Common myeloid progenitor, CD34-positive (primary cell): ENCODE measurements around the gene MRPL46.
"Not testable (repeated sequence)": the region's sequence is repeated elsewhere in the genome, so short reads cannot be mapped to it uniquely, and the experiment has no call there.

Experiments used
- CTCF ChIA-PET: fragments of 350-600 bp; sonication (Branson Sonifier 250); formaldehyde crosslinking; loops from one replicate; lab custom pipeline; 2021; ENCODE audit warnings: antibody characterized with exemption; lab: Charles Lee
- POLR2A ChIA-PET: fragments of 350-600 bp; sonication (Branson Sonifier 250); formaldehyde crosslinking; loops from one replicate; lab custom pipeline; 2021; ENCODE audit warnings: antibody characterized with exemption; lab: Charles Lee
- DNase-seq, 3 donors: peaks; one replicate each; pipeline versions ENCODE4 v3.0.0 to v3.0.0-alpha.2; 2013
- H3K27ac ChIP-seq, 2 experiments: 1 replicate in 1 of 2; 2 replicates in 1 of 2; pipeline ENCODE4 v1.7.0; 2013; ENCODE audit warnings: inconsistent platforms in 2 of 2, low read length in 2 of 2, mild to moderate bottlenecking in 2 of 2, low read depth in 1 of 2, moderate library complexity in 1 of 2; ENCODE audit not compliant: severe bottlenecking in 2 of 2, insufficient read depth in 1 of 2, poor library complexity in 1 of 2
- H3K27me3 ChIP-seq, 5 experiments: replicated peaks in 2 of 5; 1 replicate in 3 of 5; 2 replicates in 2 of 5; pipeline versions ENCODE4 v1.6.1 to v1.7.0; 2013; ENCODE audit warnings: low read length in 4 of 5, mild to moderate bottlenecking in 2 of 5, moderate library complexity in 2 of 5, inconsistent platforms in 1 of 5; ENCODE audit not compliant: insufficient read depth in 5 of 5, control insufficient read depth in 4 of 5
- H3K36me3 ChIP-seq, 4 experiments: 1 replicate in 2 of 4; 2 replicates in 2 of 4; pipeline versions ENCODE4 v1.6.1 to v1.7.0; 2013; ENCODE audit warnings: low read length in 3 of 4, control low read depth in 1 of 4, mild to moderate bottlenecking in 1 of 4; ENCODE audit not compliant: control insufficient read depth in 4 of 4, insufficient read depth in 4 of 4
- H3K4me1 ChIP-seq, 4 experiments: 1 replicate in 3 of 4; 2 replicates in 1 of 4; pipeline versions ENCODE4 v1.6.1 to v1.7.1; 2013; ENCODE audit warnings: low read length in 3 of 4, mild to moderate bottlenecking in 3 of 4, control low read depth in 1 of 4, inconsistent platforms in 1 of 4, moderate library complexity in 1 of 4; ENCODE audit not compliant: control insufficient read depth in 4 of 4, insufficient read depth in 4 of 4; ENCODE audit errors: control extremely low read depth in 1 of 4
- H3K4me3 ChIP-seq, 7 experiments: 1 replicate in 4 of 7; 2 replicates in 3 of 7; pipeline versions ENCODE4 v1.5.1 to v1.7.0; 2013; ENCODE audit warnings: mild to moderate bottlenecking in 7 of 7, low read length in 6 of 7, moderate library complexity in 6 of 7, inconsistent platforms in 2 of 7, low read depth in 2 of 7, control low read depth in 1 of 7; ENCODE audit not compliant: insufficient read depth in 4 of 7, control insufficient read depth in 1 of 7; ENCODE audit errors: extremely low read depth in 1 of 7
- H3K9me3 ChIP-seq, 5 experiments: 1 replicate in 4 of 5; 2 replicates in 1 of 5; pipeline versions ENCODE4 v1.6.1 to v1.7.1; 2013; ENCODE audit warnings: low read length in 4 of 5, mild to moderate bottlenecking in 2 of 5, inconsistent platforms in 1 of 5, low read depth in 1 of 5, moderate library complexity in 1 of 5; ENCODE audit not compliant: control insufficient read depth in 4 of 5, insufficient read depth in 2 of 5; ENCODE audit errors: control extremely low read depth in 1 of 5
- WGBS: methylation state at CpG from one replicate; pipeline ENCODE4 v1.1.5; 2013; ENCODE audit not compliant: insufficient coverage; 5-methylcytosine and 5-hydroxymethylcytosine counted together

Gene MRPL46

GRCh38 chr15:88480981-88481380 is 13.8 kb upstream of the MRPL46 start:
- Histone ChIP-seq H3K9me3 (no peaks in the 10 kb centered on the region), H3K36me3 (peaks cover 9 to 27% (median 19%) of the 10 kb centered on the region in 4 experiments), H3K4me1 (no peaks in the 10 kb centered on the region), H3K27ac (no peak overlapping the region), H3K4me3 (no peak overlapping the region), H3K27me3 (no peaks in the 10 kb centered on the region)
- ChIA-PET POLR2A (no interaction called here), CTCF (interaction anchor here (1.0 kb wide), 1 partner anchor 183 kb away, joined by 3 read pairs; no protein-coding TSS in a partner anchor)
- WGBS, result 95% methylated on average over 8 of the region's 8 CpGs
- no peak for DNase-seq

- POLR2A ChIA-PET, result no interaction called here
- no peaks in the 10 kb centered on the region for H3K4me1 ChIP-seq
- CTCF ChIA-PET, result interaction anchor here (3.5 kb wide), 1 partner anchor 136 kb away, joined by 12 read pairs; no protein-coding TSS in a partner anchor
- no peak overlapping the region for H3K4me3 ChIP-seq
- DNase-seq, result no peak
- H3K36me3 ChIP-seq, result peaks cover 11 to 38% (median 26%) of the 10 kb centered on the region in 4 experiments
- no peaks in the 10 kb centered on the region for H3K27me3 ChIP-seq
- H3K9me3 ChIP-seq, result no peaks in the 10 kb centered on the region
- WGBS, result 97% methylated on average over 3 of the region's 3 CpGs
- H3K27ac ChIP-seq, result no peak overlapping the region
Measured at GRCh38 chr15:88479169-88479568, 12.0 kb upstream of the MRPL46 start.

- ChIA-PET CTCF (interaction anchor here (0.6 to 3.5 kb wide), 6 partner anchors 10 to 518 kb away, joined by 3 to 12 read pairs (median 4); partner anchors contain the start of gene MRPS11), POLR2A (no interaction called here)
- Histone ChIP-seq H3K27me3 (no peaks in the 10 kb centered on the region), H3K4me1 (no peaks in the 10 kb centered on the region), H3K27ac (peak overlapping the region in 1 of 2 experiments; percentile 18), H3K36me3 (peaks cover 11 to 45% (median 32%) of the 10 kb centered on the region in 4 experiments), H3K4me3 (no peak overlapping the region), H3K9me3 (no peaks in the 10 kb centered on the region)
- DNase-seq, result no peak
- WGBS, result 100% methylated on average over 4 of the region's 5 CpGs
Measured at GRCh38 chr15:88477904-88478303, 10.7 kb upstream of the MRPL46 start.

GRCh38 chr15:88477126-88477525 is 9.9 kb upstream of the MRPL46 start:
- POLR2A ChIA-PET, result no interaction called here
- H3K36me3 ChIP-seq, result peaks cover 11 to 52% (median 37%) of the 10 kb centered on the region in 4 experiments
- WGBS, result 97% methylated on average over 6 of the region's 7 CpGs

GRCh38 chr15:88476635-88477060 is 9.5 kb upstream of the MRPL46 start:
- ChIA-PET POLR2A (no interaction called here), CTCF (interaction anchor here (0.6 to 3.5 kb wide), 5 partner anchors 9 to 188 kb away, joined by 4 to 12 read pairs (median 4); partner anchors contain the start of genes MRPL46 and MRPS11)
- 82% methylated on average over 8 of the region's 8 CpGs for WGBS
- Histone ChIP-seq H3K4me1 (no peaks in the 10 kb centered on the region), H3K27me3 (no peaks in the 10 kb centered on the region), H3K36me3 (peaks cover 11 to 56% (median 38%) of the 10 kb centered on the region in 4 experiments), H3K27ac (no peak overlapping the region), H3K4me3 (no peak overlapping the region), H3K9me3 (no peaks in the 10 kb centered on the region)
- peak; percentile 48 to 73 (median 62) for DNase-seq

More at GRCh38 chr15:88477126-88477525, 9.9 kb upstream of the MRPL46 start:
- Histone ChIP-seq H3K27ac (no peak overlapping the region), H3K4me1 (no peaks in the 10 kb centered on the region), H3K9me3 (no peaks in the 10 kb centered on the region), H3K4me3 (no peak overlapping the region), H3K27me3 (no peaks in the 10 kb centered on the region)
- no peak for DNase-seq
- CTCF ChIA-PET, result interaction anchor here (0.6 to 3.5 kb wide), 6 partner anchors 10 to 519 kb away, joined by 3 to 12 read pairs (median 4); partner anchors contain the start of genes MRPL46 and MRPS11

GRCh38 chr15:88473661-88474293 is 6.6 kb upstream of the MRPL46 start:
- peaks cover 8 to 59% (median 38%) of the 10 kb centered on the region in 4 experiments for H3K36me3 ChIP-seq
- DNase-seq, H3K4me1 ChIP-seq, POLR2A ChIA-PET, H3K27me3 ChIP-seq, H3K4me3 ChIP-seq, H3K9me3 ChIP-seq, H3K27ac ChIP-seq: not testable (repeated sequence)
- CTCF ChIA-PET, result interaction anchor here (1.2 to 2.3 kb wide), 3 partner anchors 9 to 159 kb away, joined by 3 to 10 read pairs (median 7); no protein-coding TSS in a partner anchor
- WGBS, result 96% methylated on average over 3 of the region's 4 CpGs

GRCh38 chr15:88472225-88472624 is 5.0 kb upstream of the MRPL46 start:
- CTCF ChIA-PET, result interaction anchor here (0.7 kb wide), 1 partner anchor 138 kb away, joined by 3 read pairs; no protein-coding TSS in a partner anchor
- Histone ChIP-seq H3K27me3 (no peaks in the 10 kb centered on the region), H3K36me3 (peaks cover 5 to 47% (median 25%) of the 10 kb centered on the region in 4 experiments), H3K9me3 (no peaks in the 10 kb centered on the region), H3K27ac (no peak overlapping the region), H3K4me3 (no peak overlapping the region), H3K4me1 (peaks cover 6 to 13% (median 9%) of the 10 kb centered on the region in 4 experiments)
- DNase-seq, result no peak
- POLR2A ChIA-PET, result interaction anchor here (0.6 kb wide), 1 partner anchor 711 kb away, joined by 3 read pairs; no protein-coding TSS in a partner anchor
- WGBS, result 92% methylated on average over 3 of the region's 4 CpGs
